A549 treated with AZD2906 at 1 μM for 4 hours (cell line): ENCODE measurements around the gene KDM5A. TPM values are rescaled to one million over a fixed set of nuclear protein-coding genes. Genes with fewer than 3 reads are reported as not detected.

Experiments used
- total RNA-seq: library from RNA; stranded (reverse); fragments of 200-300 nt; extraction: Qiagen RNA extraction; gene quantifications from 5 replicates; pipeline ENCODE4 v1.2.3, GENCODE V29; 2022

The KDM5A gene
- total RNA-seq: 17.2 to 24.8 TPM (median 21.5 TPM) in 5 replicates

DNA sequence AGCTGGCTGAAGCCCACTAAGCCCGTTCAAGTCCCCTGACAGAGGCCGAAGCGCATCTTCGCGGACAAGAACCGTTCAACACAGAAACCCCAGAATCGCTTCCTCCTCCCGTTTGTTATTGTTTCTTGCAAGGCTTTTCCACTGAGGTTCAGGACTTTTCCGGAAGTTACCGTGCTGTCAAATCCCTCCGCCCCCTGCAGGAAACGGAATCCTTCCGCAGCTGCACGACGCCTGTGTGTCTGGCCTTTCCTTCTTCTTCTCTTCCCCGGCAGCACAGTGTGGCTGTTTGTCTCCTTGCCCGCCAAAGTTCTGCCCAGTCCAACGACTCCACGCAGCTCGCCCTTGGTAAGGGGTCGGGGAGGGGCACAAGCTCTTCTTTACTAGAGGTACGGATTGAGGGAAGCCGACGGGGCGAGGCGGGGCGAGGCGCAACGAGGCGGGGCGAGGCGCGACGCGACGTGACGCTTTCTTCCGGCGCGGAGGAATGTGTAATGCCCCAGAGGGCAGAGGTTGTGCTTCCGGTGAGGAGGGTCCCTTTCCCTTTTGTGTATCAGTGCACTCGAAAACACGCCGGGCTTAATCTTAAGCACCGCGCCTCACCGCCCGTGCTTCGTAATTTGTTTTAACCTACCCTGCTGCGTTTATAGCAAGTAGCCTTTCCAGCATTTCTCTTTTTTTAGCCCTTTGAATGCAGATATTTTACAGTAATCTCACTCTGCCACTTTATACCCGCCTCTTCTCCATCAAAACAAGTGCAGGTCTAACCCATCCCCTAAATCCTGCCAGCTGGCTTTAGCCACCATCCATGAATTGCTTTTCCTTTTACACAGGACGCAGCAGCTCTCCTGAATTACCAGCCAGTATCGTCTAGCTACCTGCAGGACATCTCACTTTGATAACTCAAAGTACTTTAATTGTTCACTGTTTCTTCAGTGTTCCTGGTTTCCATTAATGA, at the start of gene KDM5A:
Gene KDM5A (minus strand): TSS at position 179 of the 955 bp plus-strand sequence. CDS start 229 bp downstream, outside the sequence.

DNA sequence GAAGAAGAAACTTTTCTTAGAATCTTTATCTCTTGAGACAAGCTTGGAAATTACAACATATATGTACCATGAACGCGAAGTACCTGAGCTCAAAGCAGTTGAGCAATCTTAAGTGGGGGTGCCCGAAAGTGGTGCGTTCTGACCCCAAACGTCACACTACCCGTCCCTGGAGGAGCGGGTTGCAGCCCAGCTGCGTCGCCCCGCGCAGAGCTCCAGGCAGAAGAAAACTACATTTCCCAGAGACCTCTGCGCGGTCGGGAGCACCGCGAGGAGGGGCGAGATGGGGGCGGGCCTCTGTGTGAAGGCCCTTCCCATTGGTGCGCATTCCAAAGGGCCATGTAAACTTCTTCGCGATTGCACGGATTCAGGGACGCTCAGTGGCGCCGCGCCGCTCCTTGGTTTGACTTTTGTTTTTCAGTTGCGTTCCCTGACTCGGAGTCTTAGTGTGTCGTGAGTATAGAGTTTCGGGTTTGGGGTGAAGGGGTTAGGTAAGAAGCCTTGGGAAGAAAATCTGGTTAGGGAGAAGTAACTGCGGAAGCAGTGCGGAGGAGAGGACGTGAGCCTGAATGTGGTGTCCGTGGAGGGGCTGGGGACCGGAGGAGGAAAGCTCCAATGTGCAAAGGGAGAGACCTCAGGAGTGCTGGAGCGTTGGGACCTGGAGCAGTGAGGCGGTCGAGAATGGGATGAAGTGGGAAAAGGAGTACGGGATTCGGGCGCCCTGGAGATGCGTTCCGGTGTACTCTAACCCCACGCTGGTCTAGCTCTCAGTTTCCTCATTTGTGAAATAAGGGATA, 12.3 kb upstream of the KDM5A start, which contains the start of gene CCDC77:
Gene CCDC77 (plus strand): TSS at position 410 of the 794 bp plus-strand sequence. CDS start 7,740 bp downstream, outside the sequence.

DNA sequence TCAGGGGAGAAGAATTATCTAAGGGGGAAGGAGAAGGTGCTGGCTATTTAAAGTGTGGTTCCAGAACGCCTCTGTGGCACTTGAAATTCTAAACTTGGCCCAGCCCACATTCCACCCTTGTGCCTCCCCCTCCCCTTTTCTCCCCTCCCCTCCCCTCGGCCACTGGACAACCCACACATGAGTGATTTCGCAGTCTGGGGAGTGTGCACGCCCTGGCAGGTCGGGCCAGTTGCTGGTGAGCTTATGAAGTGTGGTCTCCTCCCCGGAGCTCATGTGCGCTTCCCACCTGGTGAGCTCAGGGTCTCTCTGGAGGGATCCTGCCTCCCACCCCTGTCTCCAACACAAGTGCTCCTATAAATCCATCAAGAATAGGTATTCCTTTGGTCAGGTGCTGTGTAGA, 126.3 kb downstream of the KDM5A start, which contains the start of gene SLC6A13:
Gene SLC6A13 (minus strand): TSS at position 20 of the 400 bp plus-strand sequence. CDS start 2,784 bp downstream, outside the sequence.

Other genes starting within 250 kb of the KDM5A start
- gene SLC6A12, start 175.2 kb downstream of the KDM5A start, total RNA-seq: 0.82 to 1.2 TPM (median 1.0 TPM) in 5 replicates
- gene SLC6A13, start 126.5 kb downstream of the KDM5A start, total RNA-seq: 0.22 to 0.36 TPM (median 0.26 TPM) in 5 replicates
- 10.2 to 12.8 TPM (median 10.8 TPM) in 5 replicates for gene CCDC77, start 12.3 kb upstream of the KDM5A start, total RNA-seq
- 0.44 to 0.82 TPM (median 0.54 TPM) in 5 replicates for gene B4GALNT3, start 70.6 kb upstream of the KDM5A start, total RNA-seq